Measurements from ENCODE around the gene CUL2.
A peak's percentile ranks its signal among the peaks of the same experiment; 100 is the strongest.
"Not testable (repeated sequence)": the region's sequence is repeated elsewhere in the genome, so short reads cannot be mapped to it uniquely, and the experiment has no call there.

Gene CUL2

GRCh38 chr10:34973757-34974156, 116.4 kb downstream of the CUL2 start:
- not testable (repeated sequence) for DNase-seq

GRCh38 chr10:34973121-34973520, 117.0 kb downstream of the CUL2 start:
- DNase-seq, result not testable (repeated sequence)

- DNase-seq, result not testable (repeated sequence)
Measured at GRCh38 chr10:34972591-34972990, 117.5 kb downstream of the CUL2 start.

DNA sequence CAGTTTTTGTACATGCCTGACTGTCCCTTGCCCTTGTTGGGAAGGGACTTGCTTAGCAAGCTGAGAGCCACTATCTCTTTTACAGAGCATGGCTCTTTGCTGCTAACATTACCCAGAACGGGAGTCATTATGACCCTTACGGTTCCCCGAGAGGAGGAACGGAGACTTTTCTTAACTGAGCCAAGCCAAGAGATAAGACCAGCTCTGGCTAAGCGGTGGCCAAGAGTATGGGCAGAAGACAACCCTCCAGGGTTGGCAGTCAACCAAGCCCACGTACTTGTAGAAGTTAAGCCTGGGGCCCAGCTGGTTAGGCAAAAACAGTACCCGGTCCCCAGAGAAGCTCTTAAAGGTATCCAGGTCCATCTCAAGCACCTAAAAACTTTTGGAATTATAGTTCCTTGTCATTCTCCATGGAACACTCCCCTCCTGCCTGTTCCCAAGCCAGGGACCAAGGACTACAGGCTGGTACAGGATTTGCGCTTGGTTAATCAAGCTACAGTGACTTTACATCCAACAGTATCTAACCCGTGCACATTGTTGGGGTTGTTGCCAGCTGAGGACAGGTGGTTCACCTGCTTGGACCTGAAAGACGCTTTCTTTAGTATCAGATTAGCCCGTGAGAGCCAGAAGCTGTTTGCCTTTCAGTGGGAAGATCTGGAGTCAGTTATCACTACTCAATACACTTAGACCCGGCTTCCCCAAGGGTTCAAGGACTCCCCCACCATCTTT, 118.4 kb downstream of the CUL2 start:
- DNase-seq, result not testable (repeated sequence)

GRCh38 chr10:34969171-34969570, 121.0 kb downstream of the CUL2 start:
- DNase-seq, result no peak

DNA sequence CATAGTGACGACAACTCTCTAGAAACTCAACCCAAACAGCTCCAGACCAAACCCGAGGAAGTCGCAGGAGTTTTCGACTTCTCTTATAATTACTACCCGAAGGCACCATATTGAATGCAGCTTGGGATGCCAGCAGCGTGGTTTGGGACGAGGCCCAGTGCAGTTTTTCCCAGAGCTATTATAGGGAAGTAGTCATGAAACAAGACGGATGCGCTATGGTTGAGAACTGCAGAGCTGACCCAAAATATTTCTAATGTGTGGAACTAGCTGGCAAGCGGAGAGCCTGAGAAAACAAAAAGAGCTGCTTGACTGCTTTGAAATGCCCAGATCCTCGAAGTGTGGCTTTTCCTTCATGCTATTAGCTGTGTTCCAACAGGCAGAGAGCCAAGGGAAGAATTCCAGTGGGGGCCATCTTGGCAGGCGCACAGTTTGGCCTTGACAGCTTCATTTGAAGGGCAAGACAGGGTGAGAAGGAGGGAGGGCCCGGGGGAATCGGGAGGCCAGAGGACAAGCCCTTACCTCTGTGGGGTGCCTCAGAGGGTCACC, 122.7 kb downstream of the CUL2 start:
- peak; percentile 13 for DNase-seq

DNA sequence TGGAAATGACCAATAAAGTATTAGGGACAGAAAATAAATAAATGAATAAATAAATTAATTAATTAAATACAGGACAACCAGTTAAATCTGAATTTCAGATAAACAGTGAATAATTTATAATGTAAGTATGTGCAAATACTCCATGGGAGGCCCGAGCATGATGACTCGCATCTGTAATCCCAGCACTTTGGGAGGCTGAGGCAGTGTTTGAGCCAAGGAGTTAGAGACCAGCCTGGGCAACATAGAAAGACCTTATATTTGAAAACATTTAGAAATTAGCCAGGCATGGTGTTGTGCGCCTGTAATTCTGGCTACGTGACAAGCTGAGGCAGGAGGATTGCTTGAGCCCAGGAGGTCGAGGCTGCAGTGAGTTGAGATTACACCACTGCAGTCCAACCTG, 123.7 kb downstream of the CUL2 start:
- DNase-seq, result no peak

GRCh38 chr10:34966040-34966439, 124.1 kb downstream of the CUL2 start:
- no peak for DNase-seq

- DNase-seq, result no peak
Measured at GRCh38 chr10:34964166-34964800, 125.9 kb downstream of the CUL2 start.

DNA sequence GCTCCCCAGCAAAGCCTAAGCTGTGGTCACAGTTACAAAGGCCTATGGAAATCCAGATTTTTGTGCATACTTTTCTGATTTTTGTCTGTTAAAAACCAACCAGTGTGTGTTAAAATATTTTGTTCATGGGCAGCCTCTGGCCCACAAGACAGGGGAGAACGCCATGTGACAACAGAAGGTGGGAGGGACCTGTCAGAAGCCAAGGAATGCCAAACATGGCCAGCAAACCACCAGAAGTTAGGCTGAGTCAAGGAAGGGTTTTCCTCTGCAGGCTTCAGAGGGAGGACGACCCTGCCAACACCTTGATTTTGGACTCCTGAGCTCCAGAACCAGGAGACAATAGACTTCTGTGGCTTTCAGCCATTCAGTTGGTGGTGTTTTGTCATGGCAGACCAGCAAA, 127.3 kb downstream of the CUL2 start:
- DNase-seq, result no peak

GRCh38 chr10:34960983-34961382, 129.2 kb downstream of the CUL2 start:
- DNase-seq, result no peak

DNA sequence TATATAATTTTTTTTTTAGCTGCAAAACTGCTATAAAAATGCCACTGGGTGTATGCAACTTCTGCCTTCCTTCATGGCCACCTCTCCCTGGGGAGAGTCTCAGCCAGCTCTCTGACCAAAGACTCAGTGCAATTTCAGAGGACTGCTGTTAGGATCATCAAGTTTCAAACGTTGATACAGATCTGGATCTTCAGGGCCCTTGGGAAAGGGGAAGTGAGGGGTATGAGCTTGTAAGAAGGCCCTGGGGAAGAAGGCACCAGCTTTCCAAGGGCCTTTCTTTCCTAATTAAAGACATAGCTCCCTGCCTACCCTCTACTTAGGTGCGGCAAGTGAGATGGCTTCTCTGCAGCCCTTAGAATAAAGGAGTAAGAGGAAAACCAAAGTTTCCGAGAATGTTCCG, 130.4 kb downstream of the CUL2 start:
- no peak for DNase-seq

- no peak for DNase-seq
Measured at GRCh38 chr10:34959321-34959720, 130.8 kb downstream of the CUL2 start.
